IPS-18c (cell line): Measurements from ENCODE around the gene RND2.

Experiments used
- H3K4me3 ChIP-seq: 2 replicates; pipeline ENCODE4 v1.7.0; 2013; ENCODE audit warnings: low read depth, mild to moderate bottlenecking, low read length, moderate library complexity; ENCODE audit not compliant: insufficient read depth
- H3K9me3 ChIP-seq: one replicate; pipeline ENCODE4 v1.6.1; 2013; ENCODE audit warnings: mild to moderate bottlenecking, low read length, moderate library complexity; ENCODE audit not compliant: control insufficient read depth, insufficient read depth

RND2 gene

DNA sequence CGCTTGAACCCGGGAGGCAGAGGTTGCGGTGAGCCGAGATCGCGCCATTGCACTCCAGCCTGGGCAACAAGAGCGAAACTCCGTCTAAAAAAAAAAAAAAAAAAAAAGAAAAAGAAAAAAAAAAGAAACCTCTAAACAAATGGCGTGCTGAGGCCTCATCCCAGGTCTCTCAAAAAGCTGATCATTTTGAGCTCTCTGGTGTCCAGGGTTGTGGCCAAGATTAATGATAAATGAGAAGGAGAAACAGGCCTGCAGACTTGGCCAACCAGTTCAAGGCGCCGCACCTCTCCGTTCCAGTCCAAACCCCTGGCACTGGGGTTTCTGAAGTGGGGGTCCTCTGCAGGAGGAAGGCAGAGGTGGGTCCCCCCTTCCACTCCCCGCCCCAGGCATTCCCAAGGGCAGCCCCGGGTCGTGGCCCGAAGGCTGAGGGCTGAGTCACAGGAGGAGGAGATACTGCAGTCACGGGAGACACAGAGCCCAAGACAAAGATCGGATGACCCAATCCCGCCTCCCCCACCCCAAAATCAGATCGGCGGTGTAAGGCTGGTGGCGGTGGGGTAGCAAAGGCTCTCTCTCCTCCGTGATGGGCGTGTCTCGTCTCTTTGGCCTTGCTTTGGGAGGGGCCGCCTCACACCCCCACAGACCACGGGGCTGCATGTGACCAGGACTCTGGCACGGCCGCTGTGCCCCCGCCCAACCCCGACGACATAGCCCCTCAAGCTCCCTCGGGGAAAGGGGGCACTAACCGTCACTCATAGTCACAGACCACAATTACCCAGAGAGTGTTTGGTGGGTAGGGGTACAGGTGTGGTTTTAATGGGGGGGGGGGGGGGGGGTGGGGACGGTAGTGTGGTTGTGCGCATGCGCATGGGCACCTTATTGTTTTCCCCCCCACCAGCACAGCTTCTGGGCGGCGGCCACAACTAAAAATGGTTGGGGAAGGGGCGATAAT, 4.0 kb upstream of the RND2 start:
- Histone ChIP-seq H3K9me3 (no peaks in the 10 kb centered on the region), H3K4me3 (peak overlapping the region; percentile 97)

DNA sequence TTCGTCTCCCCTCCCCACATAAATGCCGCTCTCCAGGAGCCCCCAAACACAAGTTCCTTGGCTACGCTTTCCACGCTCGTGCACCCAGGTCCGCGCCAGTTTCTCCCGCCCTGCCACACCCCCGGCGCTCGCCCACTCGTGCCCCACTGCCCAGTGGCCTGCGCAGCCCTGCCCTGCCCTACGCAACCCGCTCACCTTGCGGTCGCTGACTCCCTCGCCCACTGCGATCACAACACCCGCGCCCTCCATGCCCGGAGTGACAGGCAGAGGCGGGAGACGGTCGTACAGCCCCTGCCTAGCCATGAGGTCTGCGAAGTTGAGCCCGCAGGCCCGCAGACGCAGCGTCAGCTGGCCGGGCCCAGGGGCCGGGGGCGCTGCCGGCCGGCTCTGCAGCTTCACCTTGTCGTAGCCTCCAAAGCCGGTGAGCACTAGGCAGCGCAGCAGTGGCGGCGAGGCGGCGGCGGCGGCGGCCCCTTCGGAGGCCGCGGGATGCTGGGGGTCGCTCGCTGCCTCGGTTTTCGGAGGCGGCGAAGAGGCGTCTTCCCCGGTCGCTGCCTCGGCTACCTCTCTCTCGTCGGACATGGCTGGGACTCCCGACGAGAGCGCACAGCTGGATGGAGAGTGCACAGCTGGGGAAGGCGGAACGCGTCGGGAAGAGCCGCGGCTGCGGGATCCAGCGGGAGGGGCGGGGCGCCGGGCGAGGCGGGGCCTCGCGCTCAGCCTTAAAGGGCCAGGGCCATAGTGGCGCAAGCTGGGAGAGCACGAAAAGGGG, 3.1 kb upstream of the RND2 start, which contains the start of gene VAT1:
Gene VAT1, minus strand, starts transcription at position 645 of the 772 bp plus-strand sequence. Its CDS starts 63 bp downstream, at position 582.
- peak within 1 kb of the TSS; percentile 97 for H3K4me3 ChIP-seq

DNA sequence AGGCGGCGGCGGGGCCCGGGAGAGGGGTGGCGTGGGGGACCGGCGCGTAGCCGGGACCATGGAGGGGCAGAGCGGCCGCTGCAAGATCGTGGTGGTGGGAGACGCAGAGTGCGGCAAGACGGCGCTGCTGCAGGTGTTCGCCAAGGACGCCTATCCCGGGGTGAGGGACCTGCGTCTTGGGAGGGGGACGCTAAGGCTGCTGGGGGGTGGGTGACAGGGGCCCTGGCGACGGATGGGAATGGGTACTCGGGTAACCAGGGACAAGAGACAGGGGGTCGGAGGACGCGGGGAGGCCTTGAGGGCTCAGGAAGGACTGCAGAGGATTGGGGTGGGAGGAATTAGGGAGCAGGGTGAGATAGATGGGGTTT, 243 bp downstream of the RND2 start:
- Histone ChIP-seq H3K9me3 (no peaks in the 10 kb centered on the region), H3K4me3 (peak overlapping the region; percentile 87)

More for the DNA sequence above, 3.1 kb upstream of the RND2 start, which contains the start of gene VAT1:
- H3K9me3 ChIP-seq, result no peaks in the 10 kb centered on the region

DNA sequence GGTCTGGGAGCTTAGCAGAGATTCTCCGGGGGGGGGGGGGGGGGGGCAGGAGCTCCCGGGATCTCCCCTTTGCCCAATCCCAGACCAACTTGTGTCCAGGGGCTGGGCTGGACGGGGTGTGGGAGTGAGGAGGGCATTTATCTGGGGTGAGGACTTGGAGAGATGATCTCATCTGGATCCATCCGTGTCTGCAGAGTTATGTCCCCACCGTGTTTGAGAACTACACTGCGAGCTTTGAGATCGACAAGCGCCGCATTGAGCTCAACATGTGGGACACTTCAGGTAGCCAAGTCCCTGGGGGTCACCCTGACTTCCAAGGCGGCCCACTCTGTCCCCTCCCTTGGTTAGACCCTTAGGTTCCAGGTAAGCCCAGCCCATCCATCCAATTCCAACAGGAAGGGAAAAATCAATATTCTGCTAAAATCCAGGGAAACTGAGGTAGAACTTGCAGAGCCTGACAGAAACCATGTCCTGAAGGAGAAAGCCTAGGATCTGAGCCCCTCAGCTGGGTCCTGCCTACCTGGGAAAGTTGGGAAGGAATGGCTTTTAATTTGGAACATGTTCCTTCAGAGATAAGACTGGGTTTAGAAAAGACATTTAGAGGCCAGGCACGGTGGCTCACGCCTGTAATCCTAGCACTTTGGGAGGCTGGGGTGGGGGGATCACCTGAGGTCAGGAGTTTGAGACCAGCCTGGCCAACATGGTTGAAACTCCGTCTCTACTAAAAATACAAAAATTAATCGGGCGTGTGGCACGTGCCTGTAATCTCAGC, 921 bp downstream of the RND2 start:
- H3K4me3 ChIP-seq, result peak overlapping the region; percentile 87

DNA sequence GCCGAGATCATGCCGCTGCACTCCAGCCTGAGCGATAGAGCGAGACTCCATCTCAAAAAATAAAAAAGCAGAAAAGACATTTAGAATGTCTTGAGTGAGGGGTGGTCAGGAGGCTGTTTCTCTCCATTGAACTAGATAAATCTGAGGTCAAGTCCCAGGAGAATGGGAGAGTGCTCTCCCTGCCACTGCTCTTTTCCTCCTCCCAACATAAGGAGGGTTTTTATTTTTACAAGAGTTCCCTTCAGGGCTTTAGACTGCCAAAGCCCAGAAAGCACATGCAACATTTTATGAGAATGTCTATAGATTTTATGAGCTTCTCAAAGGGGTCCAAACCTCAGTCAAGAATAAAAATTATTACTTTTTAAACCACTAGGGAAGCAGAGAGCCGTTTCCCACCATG, 1.6 kb downstream of the RND2 start:
- Histone ChIP-seq H3K9me3 (no peaks in the 10 kb centered on the region), H3K4me3 (no peak overlapping the region)

More for the DNA sequence above, 921 bp downstream of the RND2 start:
- no peaks in the 10 kb centered on the region for H3K9me3 ChIP-seq

DNA sequence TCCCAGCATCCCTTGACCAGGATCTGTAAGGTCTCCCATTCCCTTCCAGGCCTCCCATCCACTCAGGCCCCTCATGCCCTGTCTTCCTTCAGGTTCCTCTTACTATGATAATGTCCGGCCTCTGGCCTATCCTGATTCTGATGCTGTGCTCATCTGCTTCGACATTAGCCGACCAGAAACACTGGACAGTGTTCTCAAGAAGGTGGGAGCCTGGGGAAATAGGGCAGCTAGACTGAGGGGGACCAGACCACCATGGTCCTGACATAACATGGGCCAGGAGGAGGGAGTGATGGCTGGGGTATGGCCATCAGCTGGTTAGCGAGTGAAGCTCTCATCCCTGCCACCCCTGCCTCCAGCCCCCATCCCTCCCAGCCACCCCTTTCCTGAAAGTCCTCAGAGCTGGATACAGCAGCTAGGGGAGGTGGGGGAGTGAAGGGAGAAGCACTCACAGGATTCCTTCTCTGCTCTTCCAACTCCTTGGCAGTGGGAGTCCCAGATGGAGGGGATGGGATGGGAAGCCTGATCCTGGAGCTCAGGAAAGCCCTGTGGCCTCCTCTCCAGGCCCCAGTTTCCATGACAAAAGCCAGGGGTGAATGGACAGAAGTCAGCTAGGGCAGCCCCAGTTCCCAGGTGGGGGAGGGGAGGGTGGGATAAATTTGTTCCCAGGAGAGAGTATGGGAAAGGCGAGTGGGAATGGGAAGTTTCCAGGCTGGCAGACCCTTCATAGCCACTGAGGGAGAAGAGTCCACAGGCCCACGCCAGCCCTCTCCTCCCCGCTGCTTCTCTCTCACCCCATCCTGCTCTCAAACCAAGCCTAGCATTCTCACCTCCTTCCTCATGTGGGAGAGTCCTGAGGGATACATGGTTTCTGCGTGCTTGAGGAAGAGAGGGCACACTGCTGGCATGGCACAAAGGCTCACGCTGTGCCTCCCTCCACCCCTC, 2.3 kb downstream of the RND2 start:
- Histone ChIP-seq H3K4me3 (peak overlapping the region; percentile 31; the same call in 1 of the 2 replicates), H3K9me3 (no peaks in the 10 kb centered on the region)

DNA sequence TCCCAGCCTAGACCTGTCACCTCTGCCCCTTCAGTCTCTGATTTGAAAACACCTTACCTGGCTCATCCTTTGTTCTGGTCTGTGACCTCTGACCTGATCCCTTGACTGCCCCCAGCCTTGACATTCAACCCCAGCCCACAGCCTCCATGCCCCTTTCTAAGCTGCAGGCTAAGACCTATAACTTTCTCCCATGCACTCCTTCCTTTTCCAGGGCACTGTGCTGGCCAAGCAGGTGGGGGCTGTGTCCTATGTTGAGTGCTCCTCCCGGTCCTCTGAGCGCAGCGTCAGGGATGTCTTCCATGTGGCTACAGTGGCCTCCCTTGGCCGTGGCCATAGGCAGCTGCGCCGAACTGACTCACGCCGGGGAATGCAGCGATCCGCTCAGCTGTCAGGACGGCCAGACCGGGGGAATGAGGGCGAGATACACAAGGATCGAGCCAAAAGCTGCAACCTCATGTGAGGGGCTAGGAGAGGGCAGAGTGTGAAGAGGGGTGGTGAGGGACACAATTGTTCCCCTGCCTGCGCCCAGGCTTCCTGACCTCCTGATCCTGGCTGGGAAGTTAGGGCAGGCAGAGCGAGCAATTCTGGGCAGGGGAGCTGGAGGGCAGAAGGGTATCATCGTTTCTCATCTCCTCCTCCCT, 3.3 kb downstream of the RND2 start:
- H3K4me3 ChIP-seq, result no peak overlapping the region
- no peaks in the 10 kb centered on the region for H3K9me3 ChIP-seq

DNA sequence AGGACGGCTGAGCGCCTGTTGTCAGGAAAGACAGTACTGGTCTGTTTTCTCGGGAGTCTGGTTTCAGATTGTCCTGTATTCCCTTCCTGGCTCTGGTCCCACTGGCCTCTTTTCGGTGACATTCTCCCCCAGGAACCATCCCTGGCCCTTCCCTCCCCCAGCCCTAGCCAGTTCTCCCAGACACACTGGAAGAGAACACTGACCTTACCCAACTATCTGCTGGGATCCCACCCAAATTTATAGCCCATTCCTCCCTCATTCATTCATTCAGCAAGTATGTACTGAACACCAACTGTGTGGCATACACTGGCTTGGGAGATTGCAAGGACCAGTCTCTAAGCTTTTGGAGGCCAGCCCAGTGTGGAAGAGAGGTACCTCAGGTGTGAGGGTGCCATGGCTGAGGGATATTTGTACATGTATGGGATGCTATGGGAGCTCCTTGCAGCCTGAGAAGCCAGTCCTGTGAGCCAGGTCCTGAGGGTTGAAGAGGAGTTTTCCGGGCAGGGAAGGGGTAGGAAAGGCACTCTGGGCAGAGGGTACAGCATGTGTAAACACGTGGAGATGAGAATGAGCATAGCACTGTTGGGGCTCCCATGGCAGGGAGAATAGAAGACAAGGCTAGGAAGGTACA, 5.2 kb downstream of the RND2 start:
- Histone ChIP-seq H3K4me3 (no peak overlapping the region), H3K9me3 (no peaks in the 10 kb centered on the region)

DNA sequence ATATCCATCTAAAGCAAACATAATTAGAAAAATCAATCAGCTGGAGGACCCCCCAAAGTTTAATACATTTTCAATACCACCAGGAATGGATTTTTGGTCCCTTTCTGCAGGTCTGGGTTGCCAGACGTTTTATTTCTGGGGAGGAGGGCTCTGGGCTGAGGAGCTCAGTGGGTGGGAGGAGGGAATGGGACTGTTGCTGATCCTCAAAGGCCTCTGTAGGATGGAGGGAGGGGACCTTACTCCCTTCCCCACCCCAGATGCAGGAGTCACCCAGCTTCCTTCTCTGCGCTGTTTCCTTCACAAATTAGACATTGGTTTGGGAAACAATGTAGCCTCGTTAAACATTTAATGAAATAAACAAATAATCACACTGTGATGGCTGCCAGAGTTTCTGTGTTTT, 6.6 kb downstream of the RND2 start:
- no peak overlapping the region for H3K4me3 ChIP-seq
- no peaks in the 10 kb centered on the region for H3K9me3 ChIP-seq

DNA sequence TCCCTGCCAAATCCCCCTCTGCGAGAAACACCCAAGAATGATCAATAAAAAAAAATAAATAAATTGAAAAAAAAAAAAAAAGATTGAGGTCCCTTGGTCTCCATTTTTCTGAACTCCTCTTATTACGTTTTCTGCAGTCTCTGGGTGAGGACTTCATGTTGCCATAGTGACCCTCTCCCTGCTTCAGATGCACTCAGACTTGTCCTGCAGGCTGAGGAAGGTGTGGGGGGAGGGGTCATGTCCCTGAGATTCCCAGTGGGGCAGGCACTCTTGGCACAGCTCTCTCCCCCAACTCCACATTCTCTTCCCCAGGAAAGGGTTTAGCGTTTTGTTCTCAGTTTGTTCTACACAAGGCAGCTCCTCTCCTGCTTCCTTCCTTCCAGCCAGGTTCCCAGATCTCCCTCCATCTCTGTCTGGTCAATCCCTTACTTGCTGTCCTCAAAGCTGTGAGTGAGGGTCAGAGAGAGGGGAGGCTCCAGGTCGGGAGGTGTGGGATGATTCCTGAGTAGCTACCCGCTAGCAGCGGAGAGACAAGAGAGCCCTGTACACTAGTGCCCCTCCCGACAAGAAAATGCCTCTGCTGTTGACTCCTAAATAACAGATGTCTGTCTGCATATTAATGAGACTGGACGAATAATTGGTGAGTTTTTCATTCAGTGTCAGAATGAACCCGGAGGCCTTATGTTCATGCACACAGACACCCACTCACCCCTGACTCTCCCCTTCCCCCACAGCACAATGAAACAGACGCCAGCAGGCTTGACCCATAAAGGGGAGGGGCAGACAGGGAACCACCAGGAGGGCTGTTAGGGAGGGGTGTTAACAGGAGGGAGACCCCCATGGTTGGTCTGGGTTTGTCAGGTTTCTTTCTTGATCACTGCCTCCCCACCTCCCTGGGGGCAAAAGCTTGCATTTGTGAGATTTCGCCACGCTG, 9.2 kb downstream of the RND2 start:
- H3K9me3 ChIP-seq, result no peaks in the 10 kb centered on the region
- peak overlapping the region; percentile 4; the same call in 1 of the 2 replicates for H3K4me3 ChIP-seq

DNA sequence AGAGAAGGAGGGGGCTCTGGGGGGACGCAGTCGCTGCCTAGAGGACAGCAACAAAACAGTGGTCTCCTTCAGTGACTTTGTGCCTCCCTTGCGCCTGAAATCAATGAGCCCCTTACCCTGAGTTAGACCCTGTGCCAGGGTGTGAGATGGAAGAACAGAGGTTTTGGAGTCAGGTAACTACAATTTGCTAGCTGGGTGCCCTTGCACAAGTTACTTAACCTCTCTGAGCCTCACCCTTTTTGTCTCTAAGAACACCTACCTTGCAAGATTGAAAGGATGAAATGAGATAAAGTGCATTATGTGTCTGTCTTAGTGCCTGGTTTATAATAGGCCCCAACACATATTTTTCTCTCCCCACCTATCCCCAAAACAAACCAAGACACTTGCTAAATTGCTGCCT, 9.9 kb downstream of the RND2 start:
- H3K9me3 ChIP-seq, result no peaks in the 10 kb centered on the region
- H3K4me3 ChIP-seq, result 0 out of 2 replicates have a peak overlapping the region, but pooled peaks have one; percentile 4

DNA sequence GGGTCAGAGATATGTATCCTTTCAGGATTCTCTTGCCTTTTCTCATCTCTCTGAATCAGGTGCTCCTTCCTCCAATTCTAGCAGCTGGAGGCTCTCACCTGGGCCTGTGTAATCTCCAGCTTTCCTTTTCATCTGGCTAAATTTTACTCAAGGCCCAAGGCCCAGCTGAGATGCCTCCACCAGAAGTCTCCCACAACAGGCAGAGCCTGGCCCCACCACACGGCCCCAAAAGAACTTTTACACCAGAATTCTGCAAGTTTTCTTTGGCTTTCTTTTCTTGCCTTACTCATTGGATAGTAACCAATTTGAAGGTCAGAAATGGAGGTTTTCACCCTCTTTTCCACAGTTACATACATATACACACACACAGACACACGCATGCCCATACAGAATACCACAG, 14.6 kb downstream of the RND2 start:
- Histone ChIP-seq H3K9me3 (no peaks in the 10 kb centered on the region), H3K4me3 (no peak overlapping the region)

DNA sequence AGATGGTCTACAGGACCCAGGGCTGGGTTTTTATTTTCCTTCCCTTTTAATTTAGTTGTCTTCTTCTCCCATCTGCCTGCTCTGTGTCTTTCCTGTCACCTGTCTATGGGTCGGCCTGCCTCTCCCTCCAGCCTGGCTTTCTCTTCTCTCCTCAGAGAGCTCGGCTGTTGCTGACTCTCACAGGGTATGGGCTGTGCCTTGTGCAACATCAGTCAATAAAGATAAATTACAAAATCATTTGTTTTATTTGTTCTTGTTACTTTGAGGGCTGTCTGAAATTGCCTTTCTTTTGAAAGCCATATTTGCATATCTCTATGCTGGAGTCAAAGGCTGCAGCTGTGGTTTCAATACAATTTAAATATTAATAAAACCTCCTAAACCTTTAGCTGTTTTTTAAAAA, 15.6 kb downstream of the RND2 start:
- Histone ChIP-seq H3K9me3 (no peaks in the 10 kb centered on the region), H3K4me3 (no peak overlapping the region)

DNA sequence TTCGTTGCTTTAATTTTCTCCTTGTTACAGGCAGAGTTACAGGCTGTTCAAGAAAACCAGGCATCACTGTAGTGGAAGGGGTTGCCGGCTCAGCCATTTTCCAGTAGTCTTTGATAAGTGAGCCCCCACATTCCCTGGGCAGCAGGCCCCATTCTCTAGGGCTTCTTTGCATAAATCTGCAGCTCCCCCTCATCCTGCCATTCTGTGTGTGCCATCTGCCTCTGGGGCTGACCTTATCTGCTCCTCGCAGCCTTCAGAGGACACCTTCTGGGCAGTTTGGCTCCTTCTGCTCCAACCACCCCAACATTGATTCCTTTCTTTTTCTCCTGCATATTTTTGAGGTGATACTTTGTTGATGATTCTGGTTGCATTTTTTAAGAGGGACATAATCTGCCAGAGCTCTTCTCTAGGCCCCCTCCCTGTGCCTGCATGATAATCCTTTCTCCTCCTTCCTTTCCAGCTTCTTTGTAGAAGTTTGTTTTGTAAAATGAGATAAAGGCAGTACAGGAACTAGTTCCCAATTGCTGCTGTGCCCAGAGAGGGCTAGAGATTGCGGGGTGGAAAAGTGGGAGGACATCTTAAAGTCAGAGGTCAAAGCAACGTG, 17.1 kb downstream of the RND2 start:
- Histone ChIP-seq H3K4me3 (no peak overlapping the region), H3K9me3 (no peaks in the 10 kb centered on the region)
